Measurements from ENCODE around the gene SIGLEC7.

SIGLEC7 gene

GRCh38 chr19:51123381-51123800 lies 18.7 kb upstream of the SIGLEC7 start:
- no peak for DNase-seq (ENCODE audit: extremely low read depth, insufficient read length)
- Histone ChIP-seq H3K4me3 (replicated peaks; ENCODE audit: low read depth, low read length) (no peak overlapping the region), H3K36me3 (ENCODE audit: control insufficient read depth, insufficient read depth, low read length) (no peaks in the 10 kb centered on the region), H3K27me3 (replicated peaks; ENCODE audit: control insufficient read depth, insufficient read depth, low read length) (0 out of 2 replicates have a peak, but pooled peaks cover 2% of the 10 kb centered on the region)
- no peak for TF ChIP-seq CTCF (IDR thresholded peaks at IDR 0.05; ENCODE audit: insufficient read depth, low read length, poor library complexity, severe bottlenecking)

GRCh38 chr19:51123802-51124201 lies 18.3 kb upstream of the SIGLEC7 start:
- Histone ChIP-seq H3K4me3 (replicated peaks; ENCODE audit: low read depth, low read length) (no peak overlapping the region), H3K36me3 (ENCODE audit: control insufficient read depth, insufficient read depth, low read length) (no peaks in the 10 kb centered on the region), H3K27me3 (replicated peaks; ENCODE audit: control insufficient read depth, insufficient read depth, low read length) (0 out of 2 replicates have a peak, but pooled peaks cover 3% of the 10 kb centered on the region)
- no peak for DNase-seq (ENCODE audit: extremely low read depth, insufficient read length)
- TF ChIP-seq CTCF (IDR thresholded peaks at IDR 0.05; ENCODE audit: insufficient read depth, low read length, poor library complexity, severe bottlenecking) = no peak

GRCh38 chr19:51124216-51124615 lies 17.9 kb upstream of the SIGLEC7 start:
- Histone ChIP-seq H3K27me3 (replicated peaks; ENCODE audit: control insufficient read depth, insufficient read depth, low read length) (0 out of 2 replicates have a peak, but pooled peaks cover 3% of the 10 kb centered on the region), H3K36me3 (ENCODE audit: control insufficient read depth, insufficient read depth, low read length) (no peaks in the 10 kb centered on the region), H3K4me3 (replicated peaks; ENCODE audit: low read depth, low read length) (no peak overlapping the region)
- DNase-seq (ENCODE audit: extremely low read depth, insufficient read length) = no peak
- no peak for TF ChIP-seq CTCF (IDR thresholded peaks at IDR 0.05; ENCODE audit: insufficient read depth, low read length, poor library complexity, severe bottlenecking)

DNA sequence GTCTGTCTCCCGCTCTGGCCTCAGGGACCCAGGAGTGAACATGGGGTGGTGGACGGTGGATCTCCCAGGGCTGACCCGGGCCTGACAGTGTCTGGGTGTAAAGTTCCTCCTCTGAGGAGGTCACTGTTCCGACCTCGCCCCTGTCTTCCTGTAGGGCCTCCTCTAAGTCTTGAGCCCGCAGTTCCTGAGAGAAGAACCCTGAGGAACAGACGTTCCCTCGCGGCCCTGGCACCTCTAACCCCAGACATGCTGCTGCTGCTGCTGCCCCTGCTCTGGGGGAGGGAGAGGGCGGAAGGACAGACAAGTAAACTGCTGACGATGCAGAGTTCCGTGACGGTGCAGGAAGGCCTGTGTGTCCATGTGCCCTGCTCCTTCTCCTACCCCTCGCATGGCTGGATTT lies 17.4 kb upstream of the SIGLEC7 start, which contains the start of gene SIGLEC9:
Gene SIGLEC9, plus strand, starts transcription at position 178 of the 400 bp plus-strand sequence. Its CDS starts 69 bp downstream, at position 247.
- no peaks in the 10 kb centered on the region for H3K36me3 ChIP-seq (ENCODE audit: control insufficient read depth, insufficient read depth, low read length)
- no peak within 1 kb of the TSS for H3K4me3 ChIP-seq (replicated peaks; ENCODE audit: low read depth, low read length)
- H3K27me3 ChIP-seq (replicated peaks; ENCODE audit: control insufficient read depth, insufficient read depth, low read length) = 0 out of 2 replicates have a peak, but pooled peaks cover 3% of the 10 kb centered on the region
- no peak for DNase-seq (ENCODE audit: extremely low read depth, insufficient read length)
- no peak for TF ChIP-seq CTCF (IDR thresholded peaks at IDR 0.05; ENCODE audit: insufficient read depth, low read length, poor library complexity, severe bottlenecking)

DNA sequence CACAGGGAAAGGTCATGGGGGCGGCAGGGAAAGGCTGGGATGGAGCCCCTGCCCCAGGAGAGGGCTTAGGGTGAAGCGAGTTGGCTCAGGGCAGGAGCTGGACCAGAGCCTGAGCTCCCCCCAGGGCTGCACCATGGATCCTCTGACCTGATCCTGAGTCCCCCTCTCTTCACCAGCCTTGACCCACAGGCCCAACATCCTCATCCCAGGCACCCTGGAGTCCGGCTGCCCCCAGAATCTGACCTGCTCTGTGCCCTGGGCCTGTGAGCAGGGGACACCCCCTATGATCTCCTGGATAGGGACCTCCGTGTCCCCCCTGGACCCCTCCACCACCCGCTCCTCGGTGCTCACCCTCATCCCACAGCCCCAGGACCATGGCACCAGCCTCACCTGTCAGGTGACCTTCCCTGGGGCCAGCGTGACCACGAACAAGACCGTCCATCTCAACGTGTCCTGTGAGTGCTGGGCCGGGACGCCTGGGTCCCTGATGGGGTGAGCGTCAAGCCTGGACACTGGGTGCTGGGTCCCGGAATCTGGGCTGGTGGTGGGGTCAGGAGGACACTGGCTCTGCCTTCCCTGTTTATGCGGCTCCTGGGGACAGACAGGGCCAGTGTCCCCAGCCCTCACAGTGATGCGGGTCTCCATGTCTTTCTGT lies 16.6 kb upstream of the SIGLEC7 start:
- Histone ChIP-seq H3K4me3 (replicated peaks; ENCODE audit: low read depth, low read length) (no peak overlapping the region), H3K27me3 (replicated peaks; ENCODE audit: control insufficient read depth, insufficient read depth, low read length) (peaks cover 4% of the 10 kb centered on the region; the same call in 1 of the 2 replicates), H3K36me3 (ENCODE audit: control insufficient read depth, insufficient read depth, low read length) (no peaks in the 10 kb centered on the region)
- no peak for DNase-seq (ENCODE audit: extremely low read depth, insufficient read length)
- no peak for TF ChIP-seq CTCF (IDR thresholded peaks at IDR 0.05; ENCODE audit: insufficient read depth, low read length, poor library complexity, severe bottlenecking)
